ENCODE results near the gene IGSF9B.

- TF ChIP-seq POLR2A (IDR thresholded peaks at IDR 0.05) (no peak), CTCF (IDR thresholded peaks at IDR 0.05) (no peak)
Measured at GRCh38 chr11:133980665-133981064, 23.9 kb upstream of the IGSF9B start.

All from heart left ventricle (tissue), 13 donors.